ENCODE data around the gene NEK11. TPM values are rescaled to one million over a fixed set of nuclear protein-coding genes. Genes with fewer than 3 reads are reported as not detected.

NEK11 gene
- total RNA-seq, 2 donors from 2014 or later = 5.5 to 5.8 TPM

- no peaks in the 10 kb centered on the region for H3K36me3 ChIP-seq
- DNase-seq = no peak
- H3K9ac ChIP-seq (ENCODE audit: low read depth in 2 of 2, low read length in 2 of 2) = no peak overlapping the region
- no peak overlapping the region for H3K4me3 ChIP-seq
- H3K9me3 ChIP-seq = no peaks in the 10 kb centered on the region
- no peaks in the 10 kb centered on the region for H3K27me3 ChIP-seq
- no peak overlapping the region for H3K27ac ChIP-seq
- intact Hi-C loops (cut with DNase I) = no loop called here
- no peaks in the 10 kb centered on the region for H3K4me1 ChIP-seq
- no peak for TF ChIP-seq CTCF (IDR thresholded peaks at IDR 0.05)
These were observed 34.3 kb upstream of the NEK11 start for GRCh38 chr3:130992344-130992743.

- no peaks in the 10 kb centered on the region for H3K36me3 ChIP-seq
- intact Hi-C loops (cut with DNase I) = no loop called here
These were observed 29.4 kb upstream of the NEK11 start for GRCh38 chr3:130997289-130997688.

GRCh38 chr3:131001071-131001470 is 25.6 kb upstream of the NEK11 start:
- DNase-seq = no peak
- H3K4me3 ChIP-seq = no peak overlapping the region
- no peak overlapping the region for H3K9ac ChIP-seq (ENCODE audit: low read depth in 2 of 2, low read length in 2 of 2)
- no peaks in the 10 kb centered on the region for H3K9me3 ChIP-seq
- H3K27me3 ChIP-seq = no peaks in the 10 kb centered on the region
- no peaks in the 10 kb centered on the region for H3K36me3 ChIP-seq
- H3K27ac ChIP-seq = no peak overlapping the region
- intact Hi-C loops (cut with DNase I) = loop anchor here (10.0 kb wide), 1 partner anchor 246 kb away; no protein-coding TSS in a partner anchor
- no peaks in the 10 kb centered on the region for H3K4me1 ChIP-seq
- TF ChIP-seq CTCF (IDR thresholded peaks at IDR 0.05) = no peak

More at GRCh38 chr3:130997289-130997688, 29.4 kb upstream of the NEK11 start:
- Histone ChIP-seq H3K9ac (ENCODE audit: low read depth in 2 of 2, low read length in 2 of 2) (no peak overlapping the region), H3K4me3 (no peak overlapping the region), H3K4me1 (no peaks in the 10 kb centered on the region), H3K27ac (no peak overlapping the region), H3K9me3 (no peaks in the 10 kb centered on the region), H3K27me3 (no peaks in the 10 kb centered on the region)
- no peak for DNase-seq
- no peak for TF ChIP-seq CTCF (IDR thresholded peaks at IDR 0.05)

- no peak overlapping the region for H3K27ac ChIP-seq
- intact Hi-C loops (cut with DNase I) = loop anchor here (10.0 kb wide), 1 partner anchor 250 kb away; no protein-coding TSS in a partner anchor
- DNase-seq = no peak
- H3K36me3 ChIP-seq = no peaks in the 10 kb centered on the region
- no peaks in the 10 kb centered on the region for H3K4me1 ChIP-seq
- TF ChIP-seq CTCF (IDR thresholded peaks at IDR 0.05) = no peak
- H3K4me3 ChIP-seq = no peak overlapping the region
- H3K27me3 ChIP-seq = no peaks in the 10 kb centered on the region
- no peaks in the 10 kb centered on the region for H3K9me3 ChIP-seq
- H3K9ac ChIP-seq (ENCODE audit: low read depth in 2 of 2, low read length in 2 of 2) = no peak overlapping the region
These were observed 22.1 kb upstream of the NEK11 start for GRCh38 chr3:131004603-131005002.

- Histone ChIP-seq H3K27ac (no peak overlapping the region), H3K4me1 (no peaks in the 10 kb centered on the region), H3K27me3 (no peaks in the 10 kb centered on the region), H3K9me3 (no peaks in the 10 kb centered on the region), H3K36me3 (no peaks in the 10 kb centered on the region), H3K4me3 (no peak overlapping the region), H3K9ac (ENCODE audit: low read depth in 2 of 2, low read length in 2 of 2) (no peak overlapping the region)
- no peak for DNase-seq
- no peak for TF ChIP-seq CTCF (IDR thresholded peaks at IDR 0.05)
- intact Hi-C loops (cut with DNase I) = loop anchor here (10.0 kb wide), 1 partner anchor 252 kb away; no protein-coding TSS in a partner anchor
These were observed 19.4 kb upstream of the NEK11 start for GRCh38 chr3:131007256-131007655.

Measured in colonic mucosa (tissue), 4 donors.